ENCODE results near the gene HS3ST4. TPM values are rescaled to one million over a fixed set of nuclear protein-coding genes. Genes with fewer than 3 reads are reported as not detected.

HS3ST4 gene
- total RNA-seq, 1 donor from 2014 or later = 1.2 TPM

- no peaks in the 10 kb centered on the region for H3K27me3 Mint-ChIP-seq (ENCODE audit: low read depth, unreplicated experiment)
- H4K20me1 ChIP-seq (ENCODE audit: insufficient read depth, low read length) = no peaks in the 10 kb centered on the region
- H2AFZ ChIP-seq (ENCODE audit: low read depth, low read length) = no peak overlapping the region
- no peaks in the 10 kb centered on the region for H3K27me3 ChIP-seq (ENCODE audit: insufficient read depth, low read length)
- H3K9ac ChIP-seq (ENCODE audit: low read length) = no peak overlapping the region
- no peaks in the 10 kb centered on the region for H3K4me1 Mint-ChIP-seq (ENCODE audit: low read depth, unreplicated experiment)
- H3K9me3 ChIP-seq (ENCODE audit: insufficient read depth, low read depth, low read length) = peaks cover 3% of the 10 kb centered on the region
- no peak overlapping the region for H3K4me3 Mint-ChIP-seq (ENCODE audit: unreplicated experiment)
- H3K36me3 Mint-ChIP-seq (ENCODE audit: low read depth, unreplicated experiment) = no peaks in the 10 kb centered on the region
- H3K36me3 ChIP-seq (ENCODE audit: insufficient read depth, low read length) = no peaks in the 10 kb centered on the region
- no peak overlapping the region for H3K27ac ChIP-seq (ENCODE audit: low read depth, low read length)
- H3K4me1 ChIP-seq (ENCODE audit: insufficient read depth, low read length) = no peaks in the 10 kb centered on the region
- DNase-seq (ENCODE audit: low read depth) (no peak), FAIRE-seq (no peak)
- H3K79me2 ChIP-seq (ENCODE audit: insufficient read depth, low read length) = no peaks in the 10 kb centered on the region
- no peak for TF ChIP-seq CTCF (IDR thresholded peaks at IDR 0.05; ENCODE audit: insufficient read depth, low read depth, low read length)
- no peak for TF ChIP-seq EZH2 (IDR thresholded peaks at IDR 0.05; ENCODE audit: insufficient read depth, low read length)
- no peak overlapping the region for H3K4me3 ChIP-seq (ENCODE audit: insufficient read depth, low read depth, low read length)
- H3K4me2 ChIP-seq (ENCODE audit: low read length) = no peak overlapping the region
- no peak overlapping the region for H3K27ac Mint-ChIP-seq (ENCODE audit: unreplicated experiment)
- H3K9me3 Mint-ChIP-seq (ENCODE audit: unreplicated experiment) = peaks cover 8% of the 10 kb centered on the region
Measured at GRCh38 chr16:25750488-25751216, 58.9 kb downstream of the HS3ST4 start.

- Mint-ChIP-seq H3K27me3 (ENCODE audit: low read depth, unreplicated experiment) (no peaks in the 10 kb centered on the region), H3K36me3 (ENCODE audit: low read depth, unreplicated experiment) (no peaks in the 10 kb centered on the region), H3K4me3 (ENCODE audit: unreplicated experiment) (no peak overlapping the region), H3K4me1 (ENCODE audit: low read depth, unreplicated experiment) (no peaks in the 10 kb centered on the region), H3K9me3 (ENCODE audit: unreplicated experiment) (peaks cover 7% of the 10 kb centered on the region), H3K27ac (ENCODE audit: unreplicated experiment) (no peak overlapping the region)
- peaks cover 3% of the 10 kb centered on the region for H3K9me3 ChIP-seq (ENCODE audit: insufficient read depth, low read depth, low read length)
- no peaks in the 10 kb centered on the region for H3K27me3 ChIP-seq (ENCODE audit: insufficient read depth, low read length)
- no peaks in the 10 kb centered on the region for H4K20me1 ChIP-seq (ENCODE audit: insufficient read depth, low read length)
- H3K9ac ChIP-seq (ENCODE audit: low read length) = no peak overlapping the region
- TF ChIP-seq EZH2 (IDR thresholded peaks at IDR 0.05; ENCODE audit: insufficient read depth, low read length) = no peak
- TF ChIP-seq CTCF (IDR thresholded peaks at IDR 0.05; ENCODE audit: insufficient read depth, low read depth, low read length) = no peak
- H3K79me2 ChIP-seq (ENCODE audit: insufficient read depth, low read length) = no peaks in the 10 kb centered on the region
- DNase-seq (ENCODE audit: low read depth) (no peak), FAIRE-seq (no peak)
- no peak overlapping the region for H3K4me3 ChIP-seq (ENCODE audit: insufficient read depth, low read depth, low read length)
- H2AFZ ChIP-seq (ENCODE audit: low read depth, low read length) = no peak overlapping the region
- no peak overlapping the region for H3K4me2 ChIP-seq (ENCODE audit: low read length)
- no peak overlapping the region for H3K27ac ChIP-seq (ENCODE audit: low read depth, low read length)
- no peaks in the 10 kb centered on the region for H3K36me3 ChIP-seq (ENCODE audit: insufficient read depth, low read length)
- H3K4me1 ChIP-seq (ENCODE audit: insufficient read depth, low read length) = no peaks in the 10 kb centered on the region
Measured at GRCh38 chr16:25751230-25751835, 59.6 kb downstream of the HS3ST4 start.

- Mint-ChIP-seq H3K36me3 (ENCODE audit: low read depth, unreplicated experiment) (no peaks in the 10 kb centered on the region), H3K27ac (ENCODE audit: unreplicated experiment) (no peak overlapping the region), H3K4me3 (ENCODE audit: unreplicated experiment) (no peak overlapping the region), H3K9me3 (ENCODE audit: unreplicated experiment) (peaks cover 2% of the 10 kb centered on the region), H3K27me3 (ENCODE audit: low read depth, unreplicated experiment) (no peaks in the 10 kb centered on the region), H3K4me1 (ENCODE audit: low read depth, unreplicated experiment) (no peaks in the 10 kb centered on the region)
- no peaks in the 10 kb centered on the region for H4K20me1 ChIP-seq (ENCODE audit: insufficient read depth, low read length)
- no peaks in the 10 kb centered on the region for H3K4me1 ChIP-seq (ENCODE audit: insufficient read depth, low read length)
- H3K4me3 ChIP-seq (ENCODE audit: insufficient read depth, low read depth, low read length) = no peak overlapping the region
- no peaks in the 10 kb centered on the region for H3K27me3 ChIP-seq (ENCODE audit: insufficient read depth, low read length)
- H3K9me3 ChIP-seq (ENCODE audit: insufficient read depth, low read depth, low read length) = peaks cover 4% of the 10 kb centered on the region
- no peaks in the 10 kb centered on the region for H3K79me2 ChIP-seq (ENCODE audit: insufficient read depth, low read length)
- no peak overlapping the region for H3K4me2 ChIP-seq (ENCODE audit: low read length)
- no peak overlapping the region for H3K27ac ChIP-seq (ENCODE audit: low read depth, low read length)
- no peak overlapping the region for H3K9ac ChIP-seq (ENCODE audit: low read length)
- TF ChIP-seq EZH2 (IDR thresholded peaks at IDR 0.05; ENCODE audit: insufficient read depth, low read length) (no peak), CTCF (IDR thresholded peaks at IDR 0.05; ENCODE audit: insufficient read depth, low read depth, low read length) (no peak)
- H2AFZ ChIP-seq (ENCODE audit: low read depth, low read length) = no peak overlapping the region
- FAIRE-seq (no peak), DNase-seq (ENCODE audit: low read depth) (no peak)
- H3K36me3 ChIP-seq (ENCODE audit: insufficient read depth, low read length) = no peaks in the 10 kb centered on the region
Measured at GRCh38 chr16:25764466-25764865, 72.7 kb downstream of the HS3ST4 start.

Measured in astrocyte (in vitro differentiated cells and primary cell).